OCI-LY7 (cell line): ENCODE data around the gene JAG2.

ENCODE experiments used
- CTCF ChIP-seq: fragments of 200-600 bp; sonication (generic); conservative IDR thresholded peaks from 2 replicates; pipeline ENCODE4 v1.5.1; 2014; ENCODE audit warnings: mild to moderate bottlenecking, antibody characterized with exemption, low read length, moderate library complexity, mixed read lengths
- EZH2phosphoT487 ChIP-seq: fragments of 200-600 bp; sonication (generic); IDR thresholded peaks from 2 replicates; pipeline ENCODE4 v1.6.1; 2018; ENCODE audit warnings: low read depth, borderline replicate concordance, mild to moderate bottlenecking, mixed run types, antibody characterized with exemption, low read length, moderate library complexity, mixed read lengths

DNA sequence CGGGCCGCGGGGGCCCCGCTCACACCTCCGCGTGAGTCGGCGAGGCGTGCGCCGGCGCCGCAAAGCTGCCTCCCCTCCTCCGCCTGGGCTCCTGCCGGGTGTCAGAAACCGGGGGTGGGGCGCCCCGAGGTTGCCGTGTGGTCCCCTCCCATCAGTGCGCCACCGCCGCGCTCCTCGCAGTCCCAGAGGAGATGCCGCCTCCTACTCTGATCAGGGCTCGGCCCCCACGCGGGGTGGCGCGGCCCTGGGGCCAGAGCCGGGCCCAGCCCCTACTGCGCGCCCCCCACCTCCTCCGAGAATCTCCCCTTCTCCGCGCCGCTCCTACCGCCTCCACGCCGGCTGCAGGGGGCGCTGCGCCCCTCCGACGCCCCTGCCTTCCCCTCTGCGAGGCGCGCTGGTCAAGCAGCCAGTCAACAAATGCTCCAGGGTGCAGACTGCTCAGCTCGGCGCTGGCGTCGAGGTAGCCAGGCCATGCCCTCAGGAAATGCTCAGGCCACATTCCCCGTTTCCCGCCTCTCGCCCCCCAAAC is 467 bp upstream of the JAG2 start:
- TF ChIP-seq CTCF (peak; percentile 82), EZH2phosphoT487 (no peak)
